ENCODE results near the gene SLC25A25.
A peak's percentile ranks its signal among the peaks of the same experiment; 100 is the strongest.
"Not testable (repeated sequence)": the region's sequence is repeated elsewhere in the genome, so short reads cannot be mapped to it uniquely, and the experiment has no call there.

SLC25A25 gene

GRCh38 chr9:128067645-128068385 is at the start of gene SLC25A25:
TSS of gene SLC25A25 (plus strand) at chr9:128068232. CDS start at chr9:128068320, 88 bp downstream.
- peak; percentile 100 for DNase-seq

GRCh38 chr9:128020692-128021091 is 47.3 kb upstream of the SLC25A25 start:
- no peak for DNase-seq

GRCh38 chr9:128021098-128021497 is 46.9 kb upstream of the SLC25A25 start:
- DNase-seq: no peak

GRCh38 chr9:128022886-128023285 is 45.1 kb upstream of the SLC25A25 start:
- no peak for DNase-seq

- DNase-seq: not testable (repeated sequence)
Observed at GRCh38 chr9:128023671-128024070, 44.4 kb upstream of the SLC25A25 start.

- DNase-seq: no peak
Observed at GRCh38 chr9:128024761-128025308, 43.2 kb upstream of the SLC25A25 start.

- DNase-seq: peak in 1 of 2 donors; percentile 34
Observed at GRCh38 chr9:128025736-128026135, 42.3 kb upstream of the SLC25A25 start.

- peak; percentile 85 to 90 for DNase-seq
Observed at GRCh38 chr9:128026255-128026772, 41.7 kb upstream of the SLC25A25 start.

GRCh38 chr9:128026773-128027541 is 41.1 kb upstream of the SLC25A25 start:
- DNase-seq: peak; percentile 27 to 60

- DNase-seq: no peak
Observed at GRCh38 chr9:128027705-128028104, 40.3 kb upstream of the SLC25A25 start.

GRCh38 chr9:128033609-128034008 is 34.4 kb upstream of the SLC25A25 start:
- DNase-seq: peak in 1 of 2 donors; percentile 25

GRCh38 chr9:128034821-128035652 is 33.0 kb upstream of the SLC25A25 start:
- peak; percentile 75 to 86 for DNase-seq

GRCh38 chr9:128036522-128036921 is 31.5 kb upstream of the SLC25A25 start:
- not testable (repeated sequence) for DNase-seq

- DNase-seq: not testable (repeated sequence)
Observed at GRCh38 chr9:128040783-128041182, 27.2 kb upstream of the SLC25A25 start.

- DNase-seq: no peak
Observed at GRCh38 chr9:128042043-128042442, 26.0 kb upstream of the SLC25A25 start.

GRCh38 chr9:128043467-128043868 is 24.6 kb upstream of the SLC25A25 start:
- DNase-seq: no peak

- DNase-seq: not testable (repeated sequence)
Observed at GRCh38 chr9:128045409-128045808, 22.6 kb upstream of the SLC25A25 start.

- DNase-seq: no peak
Observed at GRCh38 chr9:128045831-128046230, 22.2 kb upstream of the SLC25A25 start.

GRCh38 chr9:128047231-128047630 is 20.8 kb upstream of the SLC25A25 start:
- no peak for DNase-seq

- DNase-seq: no peak
Observed at GRCh38 chr9:128048663-128049062, 19.4 kb upstream of the SLC25A25 start.

- no peak for DNase-seq
Observed at GRCh38 chr9:128049843-128050242, 18.2 kb upstream of the SLC25A25 start.

GRCh38 chr9:128051932-128052709 is 15.9 kb upstream of the SLC25A25 start:
- no peak for DNase-seq

Data from CD4-positive, alpha-beta T cell treated with Interferon alpha-2 for 1 hour (primary cell).